Measurements from ENCODE around the gene BBIP1. TPM values are rescaled to one million over a fixed set of nuclear protein-coding genes. Genes with fewer than 3 reads are reported as not detected.

BBIP1 gene
- total and polyA plus RNA-seq, 4 experiments from 2014 or later = 24.4 to 46.8 (median 35.7) TPM

- Histone ChIP-seq H3K27me3 (ENCODE audit: insufficient read depth, low read length) (no peaks in the 10 kb centered on the region), H3K9me3 (ENCODE audit: control insufficient read depth in 1 of 2, low read length in 2 of 2) (no peaks in the 10 kb centered on the region), H3K27ac (ENCODE audit: low read depth, low read length) (no peak overlapping the region), H3K4me3 (ENCODE audit: low read length in 2 of 2) (no peak overlapping the region), H3K36me3 (ENCODE audit: insufficient read depth, low read length) (peaks cover 6% of the 10 kb centered on the region), H3K4me1 (ENCODE audit: insufficient read depth, low read length) (peaks cover under 1% of the 10 kb centered on the region)
- no peaks in the 10 kb centered on the region for H3K9me3 Mint-ChIP-seq
- no peaks in the 10 kb centered on the region for H3K27me3 Mint-ChIP-seq
- intact Hi-C loops (cut with micrococcal nuclease) = no loop called here
- no peak for DNase-seq
- H3K36me3 Mint-ChIP-seq = peaks cover 10 to 61% of the 10 kb centered on the region in 2 donors
- peak overlapping the region in 6 of 7 donors; percentile 55 to 88 (median 68) for H3K27ac Mint-ChIP-seq
- no peak overlapping the region for H3K4me3 Mint-ChIP-seq
- peaks cover 11 to 33% (median 24%) of the 10 kb centered on the region in 4 donors for H3K4me1 Mint-ChIP-seq
- ChIA-PET CTCF (ENCODE audit: partially characterized antibody) (interaction anchor here (0.5 to 2.2 kb wide), 7 partner anchors 8 to 156 kb away, joined by 3 to 7 read pairs (median 3); partner anchors contain the start of genes BBIP1 and SHOC2), POLR2A (ENCODE audit: partially characterized antibody) (interaction anchor here (0.6 to 2.2 kb wide), 10 partner anchors 8 to 158 kb away, joined by 3 to 9 read pairs (median 4); partner anchors contain the start of genes BBIP1 and SHOC2)
These were observed 16.8 kb downstream of the BBIP1 start for GRCh38 chr10:110901954-110902819.

- intact Hi-C loops (cut with micrococcal nuclease) = no loop called here
These were observed 18.0 kb downstream of the BBIP1 start for GRCh38 chr10:110900983-110901382.

GRCh38 chr10:110898391-110898790 lies 20.6 kb downstream of the BBIP1 start:
- H3K4me3 ChIP-seq (ENCODE audit: low read length in 2 of 2) = no peak overlapping the region
- Mint-ChIP-seq H3K27ac (peak overlapping the region in 2 of 7 donors; percentile 12 to 61), H3K36me3 (peaks cover 19 to 83% of the 10 kb centered on the region in 2 donors), H3K9me3 (no peaks in the 10 kb centered on the region), H3K27me3 (no peaks in the 10 kb centered on the region), H3K4me3 (no peak overlapping the region), H3K4me1 (peaks cover 27 to 52% (median 43%) of the 10 kb centered on the region in 4 donors)
- CTCF ChIA-PET (ENCODE audit: partially characterized antibody) = interaction anchor here (1.1 to 3.1 kb wide), 5 partner anchors 11 to 152 kb away, joined by 3 to 25 read pairs (median 6); no protein-coding TSS in a partner anchor
- no peaks in the 10 kb centered on the region for H3K9me3 ChIP-seq (ENCODE audit: control insufficient read depth in 1 of 2, low read length in 2 of 2)
- H3K4me1 ChIP-seq (ENCODE audit: insufficient read depth, low read length) = peaks cover 27% of the 10 kb centered on the region
- no peak for DNase-seq
- no peak overlapping the region for H3K27ac ChIP-seq (ENCODE audit: low read depth, low read length)
- POLR2A ChIA-PET (ENCODE audit: partially characterized antibody) = interaction anchor here (0.5 to 2.9 kb wide), 5 partner anchors 8 to 49 kb away, joined by 3 to 14 read pairs (median 3); no protein-coding TSS in a partner anchor
- intact Hi-C loops (cut with micrococcal nuclease) = loop anchor here (10.0 kb wide), 1 partner anchor 696 kb away; no protein-coding TSS in a partner anchor
- peaks cover 33% of the 10 kb centered on the region for H3K36me3 ChIP-seq (ENCODE audit: insufficient read depth, low read length)
- H3K27me3 ChIP-seq (ENCODE audit: insufficient read depth, low read length) = no peaks in the 10 kb centered on the region

More at GRCh38 chr10:110900983-110901382, 18.0 kb downstream of the BBIP1 start:
- Mint-ChIP-seq H3K4me1 (peaks cover 19 to 43% (median 32%) of the 10 kb centered on the region in 4 donors), H3K27me3 (no peaks in the 10 kb centered on the region), H3K9me3 (no peaks in the 10 kb centered on the region), H3K4me3 (no peak overlapping the region), H3K36me3 (peaks cover 16 to 72% of the 10 kb centered on the region in 2 donors), H3K27ac (peak overlapping the region in 1 of 7 donors; percentile 69)
- Histone ChIP-seq H3K27me3 (ENCODE audit: insufficient read depth, low read length) (no peaks in the 10 kb centered on the region), H3K27ac (ENCODE audit: low read depth, low read length) (no peak overlapping the region), H3K4me1 (ENCODE audit: insufficient read depth, low read length) (peaks cover 13% of the 10 kb centered on the region), H3K4me3 (ENCODE audit: low read length in 2 of 2) (no peak overlapping the region), H3K36me3 (ENCODE audit: insufficient read depth, low read length) (peaks cover 16% of the 10 kb centered on the region), H3K9me3 (ENCODE audit: control insufficient read depth in 1 of 2, low read length in 2 of 2) (no peaks in the 10 kb centered on the region)
- POLR2A ChIA-PET (ENCODE audit: partially characterized antibody) = interaction anchor here (1.0 to 2.2 kb wide), 5 partner anchors 10 to 98 kb away, joined by 3 to 9 read pairs (median 5); partner anchors contain the start of genes BBIP1 and SHOC2
- no peak for DNase-seq
- CTCF ChIA-PET (ENCODE audit: partially characterized antibody) = interaction anchor here (0.8 to 2.2 kb wide), 6 partner anchors 9 to 155 kb away, joined by 3 to 7 read pairs (median 4); no protein-coding TSS in a partner anchor

- no peaks in the 10 kb centered on the region for H3K27me3 Mint-ChIP-seq
- no peak for DNase-seq
- no peak overlapping the region for H3K4me3 Mint-ChIP-seq
- no peaks in the 10 kb centered on the region for H3K27me3 ChIP-seq (ENCODE audit: insufficient read depth, low read length)
- H3K4me3 ChIP-seq (ENCODE audit: low read length in 2 of 2) = no peak overlapping the region
- H3K36me3 ChIP-seq (ENCODE audit: insufficient read depth, low read length) = peaks cover 33% of the 10 kb centered on the region
- peak overlapping the region in 4 of 7 donors; percentile 32 to 57 (median 35) for H3K27ac Mint-ChIP-seq
- intact Hi-C loops (cut with micrococcal nuclease) = loop anchor here (10.0 kb wide), 1 partner anchor 698 kb away; no protein-coding TSS in a partner anchor
- H3K9me3 ChIP-seq (ENCODE audit: control insufficient read depth in 1 of 2, low read length in 2 of 2) = no peaks in the 10 kb centered on the region
- H3K9me3 Mint-ChIP-seq = no peaks in the 10 kb centered on the region
- POLR2A ChIA-PET (ENCODE audit: partially characterized antibody) = interaction anchor here (0.6 to 2.9 kb wide), 12 partner anchors 9 to 157 kb away, joined by 3 to 14 read pairs (median 4); no protein-coding TSS in a partner anchor
- H3K4me1 ChIP-seq (ENCODE audit: insufficient read depth, low read length) = peaks cover 35% of the 10 kb centered on the region
- H3K27ac ChIP-seq (ENCODE audit: low read depth, low read length) = no peak overlapping the region
- peaks cover 24 to 49% (median 41%) of the 10 kb centered on the region in 4 donors for H3K4me1 Mint-ChIP-seq
- H3K36me3 Mint-ChIP-seq = peaks cover 23 to 81% of the 10 kb centered on the region in 2 donors
- CTCF ChIA-PET (ENCODE audit: partially characterized antibody) = interaction anchor here (0.8 to 3.1 kb wide), 13 partner anchors 9 to 297 kb away, joined by 3 to 25 read pairs (median 4); partner anchors contain the start of gene BBIP1
These were observed 21.8 kb downstream of the BBIP1 start for GRCh38 chr10:110897184-110897583.

GRCh38 chr10:110893559-110894179 lies 25.3 kb downstream of the BBIP1 start:
- POLR2A ChIA-PET (ENCODE audit: partially characterized antibody) = interaction anchor here (0.7 to 2.3 kb wide), 9 partner anchors 9 to 147 kb away, joined by 3 to 15 read pairs (median 5); partner anchors contain the start of gene PDCD4
- intact Hi-C loops (cut with micrococcal nuclease) = loop anchor here (1.0 to 10.0 kb wide), 5 partner anchors 25 to 701 kb away; partner anchors contain the start of genes BBIP1 and SHOC2
- Histone ChIP-seq H3K27ac (ENCODE audit: low read depth, low read length) (peak overlapping the region; percentile 6), H3K27me3 (ENCODE audit: insufficient read depth, low read length) (no peaks in the 10 kb centered on the region), H3K9me3 (ENCODE audit: control insufficient read depth in 1 of 2, low read length in 2 of 2) (no peaks in the 10 kb centered on the region), H3K4me1 (ENCODE audit: insufficient read depth, low read length) (peaks cover 49% of the 10 kb centered on the region), H3K36me3 (ENCODE audit: insufficient read depth, low read length) (peaks cover 48% of the 10 kb centered on the region), H3K4me3 (ENCODE audit: low read length in 2 of 2) (no peak overlapping the region)
- H3K4me3 Mint-ChIP-seq = no peak overlapping the region
- CTCF ChIA-PET (ENCODE audit: partially characterized antibody) = interaction anchor here (0.6 to 6.5 kb wide), 28 partner anchors 9 to 296 kb away, joined by 3 to 72 read pairs (median 4); no protein-coding TSS in a partner anchor
- H3K36me3 Mint-ChIP-seq = peaks cover 43 to 73% of the 10 kb centered on the region in 2 donors
- no peaks in the 10 kb centered on the region for H3K9me3 Mint-ChIP-seq
- H3K27ac Mint-ChIP-seq = peak overlapping the region in 4 of 7 donors; percentile 0 to 43 (median 36)
- DNase-seq = peak in 4 of 5 donors; percentile 60 to 66 (median 64)
- no peaks in the 10 kb centered on the region for H3K27me3 Mint-ChIP-seq
- H3K4me1 Mint-ChIP-seq = peaks cover 28 to 64% (median 50%) of the 10 kb centered on the region in 4 donors

- Histone ChIP-seq H3K4me1 (ENCODE audit: insufficient read depth, low read length) (peaks cover 51% of the 10 kb centered on the region), H3K27ac (ENCODE audit: low read depth, low read length) (no peak overlapping the region), H3K27me3 (ENCODE audit: insufficient read depth, low read length) (no peaks in the 10 kb centered on the region), H3K9me3 (ENCODE audit: control insufficient read depth in 1 of 2, low read length in 2 of 2) (no peaks in the 10 kb centered on the region), H3K4me3 (ENCODE audit: low read length in 2 of 2) (no peak overlapping the region), H3K36me3 (ENCODE audit: insufficient read depth, low read length) (peaks cover 46% of the 10 kb centered on the region)
- peaks cover 28 to 67% (median 52%) of the 10 kb centered on the region in 4 donors for H3K4me1 Mint-ChIP-seq
- H3K36me3 Mint-ChIP-seq = peaks cover 43 to 69% of the 10 kb centered on the region in 2 donors
- H3K27me3 Mint-ChIP-seq = no peaks in the 10 kb centered on the region
- H3K4me3 Mint-ChIP-seq = no peak overlapping the region
- intact Hi-C loops (cut with micrococcal nuclease) = loop anchor here (1.0 to 10.0 kb wide), 7 partner anchors 10 to 702 kb away; partner anchors contain the start of genes BBIP1 and SHOC2
- ChIA-PET POLR2A (ENCODE audit: partially characterized antibody) (interaction anchor here (1.2 to 2.3 kb wide), 5 partner anchors 8 to 146 kb away, joined by 4 to 15 read pairs (median 6); no protein-coding TSS in a partner anchor), CTCF (ENCODE audit: partially characterized antibody) (interaction anchor here (0.6 to 6.5 kb wide), 19 partner anchors 9 to 295 kb away, joined by 3 to 72 read pairs (median 4); no protein-coding TSS in a partner anchor)
- H3K27ac Mint-ChIP-seq = peak overlapping the region in 3 of 7 donors; percentile 42 to 63 (median 59)
- no peak for DNase-seq
- no peaks in the 10 kb centered on the region for H3K9me3 Mint-ChIP-seq
These were observed 26.2 kb downstream of the BBIP1 start for GRCh38 chr10:110892602-110893288.

All from CD4-positive, alpha-beta memory T cell (primary cell).